ENCODE measurements around the gene NXPH3.

- TF ChIP-seq POLR2A (IDR thresholded peaks at IDR 0.05) (no peak), CTCF (IDR thresholded peaks at IDR 0.05) (no peak), POLR2AphosphoS5 (IDR thresholded peaks at IDR 0.05) (peak; percentile 23 to 91 (median 56))
Observed at GRCh38 chr17:49565948-49566491, 9.7 kb upstream of the NXPH3 start.
